Chondrocyte (in vitro differentiated cells): ENCODE results near the gene LIX1L. TPM values are rescaled to one million over a fixed set of nuclear protein-coding genes. Genes with fewer than 3 reads are reported as not detected.

ENCODE experiments used
- DNase-seq: peaks from one replicate; pipeline ENCODE4 v3.0.0; 2021; ENCODE audit warnings: mixed read lengths, low spot score
- H3K27ac Mint-ChIP-seq: one replicate; pipeline ENCODE4 v1.8.0; 2021; ENCODE audit warnings: mild to moderate bottlenecking, moderate library complexity, mixed read lengths; ENCODE audit not compliant: unreplicated experiment
- H3K27me3 Mint-ChIP-seq: 2 replicates; pipeline ENCODE4 v1.8.0; 2021; ENCODE audit warnings: low read depth, mixed read lengths
- H3K36me3 Mint-ChIP-seq: 2 replicates; pipeline ENCODE4 v1.8.0; 2021; ENCODE audit warnings: low read depth, mixed read lengths
- H3K4me1 Mint-ChIP-seq: 2 replicates; pipeline ENCODE4 v1.8.0; 2021; ENCODE audit warnings: low read depth, mild to moderate bottlenecking, mixed read lengths
- H3K4me3 Mint-ChIP-seq: one replicate; pipeline ENCODE4 v1.8.0; 2021; ENCODE audit warnings: mild to moderate bottlenecking, moderate library complexity, mixed read lengths; ENCODE audit not compliant: unreplicated experiment
- H3K9me3 Mint-ChIP-seq: 2 replicates; pipeline ENCODE4 v1.8.0; 2021; ENCODE audit warnings: low read depth, mixed read lengths
- CTCF ChIP-seq: fragments of 200-600 bp; sonication (generic); IDR thresholded peaks from 2 replicates; pipeline ENCODE4 v1.5.0; 2021; ENCODE audit warnings: antibody characterized with exemption, mild to moderate bottlenecking, moderate library complexity
- total RNA-seq: library from RNA; stranded (reverse); gene quantifications from 3 replicates; pipeline ENCODE4 v1.2.1, GENCODE V29; 2021

Gene LIX1L
- total RNA-seq, 1 donor from 2014 or later: 50.3 TPM

DNA sequence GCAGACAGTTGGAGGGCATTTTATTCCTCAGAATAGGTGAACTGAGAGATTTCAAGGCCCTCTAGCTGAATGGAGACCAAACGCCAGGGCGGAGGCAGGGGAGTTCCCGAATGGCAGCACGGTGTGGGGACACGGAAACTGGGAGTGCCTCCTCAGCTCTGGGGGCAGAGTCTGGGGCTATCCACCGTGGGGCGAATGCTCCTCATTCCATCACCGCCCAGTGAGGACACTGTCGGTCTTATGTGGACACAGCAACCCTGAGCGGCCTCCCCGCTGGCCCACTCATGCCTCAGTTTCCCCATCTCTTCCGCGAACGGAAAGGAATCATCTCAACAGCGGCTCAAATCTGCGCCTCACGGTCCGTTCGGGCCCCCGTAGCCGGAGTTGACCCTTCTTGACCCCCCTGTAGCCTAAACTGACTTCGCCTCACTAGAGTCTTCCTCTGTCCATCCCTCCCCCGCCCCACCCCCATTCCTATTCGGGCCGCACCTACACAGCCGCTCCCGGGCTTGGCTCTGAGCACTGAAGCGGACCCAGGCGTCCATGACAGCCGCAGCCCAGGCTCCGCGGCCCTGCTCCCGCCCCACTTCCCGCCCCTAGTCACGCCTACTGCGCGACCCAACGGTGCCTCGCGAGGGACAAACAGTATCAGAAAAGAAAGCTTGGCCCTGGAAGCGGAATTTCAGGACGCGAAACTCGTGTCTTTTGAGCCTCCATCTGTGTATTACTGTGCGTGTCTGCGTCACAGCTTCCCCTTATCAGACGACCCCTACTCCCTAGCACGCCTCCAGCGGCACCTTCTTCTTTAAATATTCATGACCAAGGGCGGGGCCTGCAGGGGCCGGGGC, 39.4 kb downstream of the LIX1L start, which contains the start of gene PEX11B:
Gene PEX11B (minus strand): TSS at position 574 of the 848 bp plus-strand sequence. CDS start 29 bp downstream, at position 545.
- Mint-ChIP-seq H3K9me3 (no peaks in the 10 kb centered on the region), H3K4me3 (peak within 1 kb of the TSS; percentile 89), H3K36me3 (peaks cover 8% of the 10 kb centered on the region), H3K27ac (peak within 1 kb of the TSS; percentile 97), H3K4me1 (peaks cover 37% of the 10 kb centered on the region), H3K27me3 (no peaks in the 10 kb centered on the region)
- TF ChIP-seq CTCF: no peak
- no peak for DNase-seq

DNA sequence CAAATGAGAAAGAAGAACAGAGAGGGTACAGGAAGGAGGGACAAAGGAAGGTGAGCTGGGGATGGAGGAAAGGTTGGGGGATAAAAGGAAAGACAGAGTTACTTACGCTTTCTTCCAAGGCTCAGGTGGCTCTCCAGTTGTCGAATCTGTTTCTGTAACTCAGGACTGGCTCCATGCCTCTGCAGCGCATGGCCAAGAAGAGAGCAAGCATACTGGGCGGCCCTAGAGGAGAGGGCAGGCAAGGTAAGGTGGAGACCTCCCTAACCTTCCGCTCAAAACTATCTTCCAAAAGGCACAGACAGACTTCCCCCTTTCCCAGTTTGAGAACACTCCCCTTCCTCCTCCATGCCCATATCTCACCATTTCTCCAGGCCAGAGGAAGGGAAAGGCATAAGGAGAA, 40.2 kb downstream of the LIX1L start:
- Mint-ChIP-seq H3K9me3 (no peaks in the 10 kb centered on the region), H3K27ac (peak overlapping the region; percentile 97), H3K4me3 (peak overlapping the region; percentile 89), H3K27me3 (no peaks in the 10 kb centered on the region), H3K4me1 (peaks cover 37% of the 10 kb centered on the region), H3K36me3 (peaks cover 10% of the 10 kb centered on the region)
- TF ChIP-seq CTCF: no peak
- DNase-seq: no peak

DNA sequence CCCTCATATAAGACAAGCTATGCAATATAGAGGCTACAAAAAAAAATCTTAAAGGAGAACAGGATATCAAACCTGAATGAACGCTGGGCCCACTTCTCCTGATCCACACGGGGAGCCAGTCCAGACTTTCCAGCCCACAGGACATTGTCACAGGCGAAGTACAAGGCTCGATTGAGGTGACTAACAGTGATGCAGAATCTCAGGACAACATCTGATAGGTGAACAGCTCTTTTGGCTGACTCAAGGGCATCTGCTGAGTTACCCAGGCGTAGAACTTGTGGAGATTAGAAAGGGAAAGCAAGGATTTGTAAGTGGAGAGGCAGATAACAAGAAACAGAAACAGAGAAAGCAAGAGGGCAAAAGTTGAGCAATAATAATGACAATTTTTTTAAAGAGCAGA, 41.1 kb downstream of the LIX1L start:
- Mint-ChIP-seq H3K4me1 (peaks cover 37% of the 10 kb centered on the region), H3K27ac (no peak overlapping the region), H3K36me3 (peaks cover 10% of the 10 kb centered on the region), H3K9me3 (no peaks in the 10 kb centered on the region), H3K27me3 (no peaks in the 10 kb centered on the region), H3K4me3 (peak overlapping the region; percentile 35)
- DNase-seq: no peak
- TF ChIP-seq CTCF: no peak

DNA sequence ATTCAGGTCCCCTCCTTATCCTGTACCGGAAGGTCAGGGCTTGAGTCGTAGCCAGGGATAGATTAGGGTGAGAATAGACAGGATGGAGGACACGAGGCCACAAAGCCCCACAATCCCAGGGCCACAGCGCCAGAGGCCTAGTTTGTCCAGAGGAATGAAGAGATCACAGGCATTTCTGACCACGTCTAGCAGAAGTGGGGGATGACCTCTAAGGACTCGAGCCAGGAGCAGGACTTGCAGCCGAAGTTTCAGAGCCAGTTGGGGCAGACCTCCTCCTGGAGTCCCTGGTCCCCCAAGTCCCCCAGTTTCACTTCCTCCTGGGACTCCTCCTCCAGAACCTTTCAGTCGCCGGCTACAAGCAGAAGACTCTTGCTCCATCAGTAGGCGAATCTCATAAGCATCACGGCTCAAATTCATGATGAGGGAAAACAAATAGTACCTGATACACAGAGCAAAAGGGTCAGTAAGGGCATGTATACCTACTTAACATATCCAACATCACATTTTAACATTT, 45.6 kb downstream of the LIX1L start:
- Mint-ChIP-seq H3K4me1 (peaks cover 31% of the 10 kb centered on the region), H3K27me3 (no peaks in the 10 kb centered on the region), H3K4me3 (no peak overlapping the region), H3K36me3 (peaks cover 12% of the 10 kb centered on the region), H3K9me3 (no peaks in the 10 kb centered on the region), H3K27ac (no peak overlapping the region)
- no peak for DNase-seq
- no peak for TF ChIP-seq CTCF

DNA sequence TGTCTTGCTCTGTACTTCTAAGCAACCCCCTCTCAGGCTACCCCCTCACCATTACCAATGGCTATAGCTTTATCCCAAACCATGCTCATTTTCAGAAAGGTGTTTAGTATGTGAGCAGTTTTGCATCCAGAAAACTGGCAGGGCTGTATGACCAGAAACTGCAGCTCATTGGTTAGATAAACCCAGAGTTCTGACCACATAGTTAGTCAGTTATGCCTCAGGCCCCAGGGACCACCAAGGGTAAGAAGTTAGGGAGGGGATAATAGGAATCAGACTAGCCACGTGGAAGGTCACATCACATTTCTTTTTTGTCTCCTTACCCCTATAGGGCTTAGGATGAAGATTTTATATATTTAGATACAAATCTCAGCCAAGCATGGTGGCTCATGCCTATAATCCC, 49.2 kb downstream of the LIX1L start:
- no peak for TF ChIP-seq CTCF
- no peak overlapping the region for H3K27ac Mint-ChIP-seq
- no peaks in the 10 kb centered on the region for H3K27me3 Mint-ChIP-seq
- H3K4me3 Mint-ChIP-seq: peak overlapping the region; percentile 7
- DNase-seq: no peak
- peaks cover 10% of the 10 kb centered on the region for H3K36me3 Mint-ChIP-seq
- peaks cover 29% of the 10 kb centered on the region for H3K4me1 Mint-ChIP-seq
- H3K9me3 Mint-ChIP-seq: no peaks in the 10 kb centered on the region
